Small intestine (tissue), 7 donors: ENCODE data around the gene ANKRD44. TPM values are rescaled to one million over a fixed set of nuclear protein-coding genes. Genes with fewer than 3 reads are reported as not detected.

Source experiments
- DNase-seq, 2 donors: peaks; one replicate each; pipeline versions ENCODE4 v3.0.0 to v3.0.0-alpha.2; 2013
- FAIRE-seq: peaks from 2 replicates; lab custom pipeline; 2012; peaks lifted over from hg19 to GRCh38; lab: Jason Lieb, UNC
- H3K27ac ChIP-seq, 3 donors: one replicate each; pipeline ENCODE4 v1.5.1; 2013; ENCODE audit warnings: low read length in 2 of 3, mild to moderate bottlenecking in 2 of 3, control low read depth in 1 of 3, inconsistent platforms in 1 of 3, low read depth in 1 of 3, moderate library complexity in 1 of 3
- H3K27me3 ChIP-seq, 3 donors: one replicate each; pipeline ENCODE4 v1.6.1; 2013; ENCODE audit warnings: low read length in 3 of 3, inconsistent platforms in 1 of 3; ENCODE audit not compliant: control insufficient read depth in 3 of 3, insufficient read depth in 3 of 3
- H3K36me3 ChIP-seq, 3 donors: one replicate each; pipeline ENCODE4 v1.6.1; 2013; ENCODE audit warnings: low read length in 3 of 3, inconsistent platforms in 1 of 3, low read depth in 1 of 3, mild to moderate bottlenecking in 1 of 3, moderate library complexity in 1 of 3; ENCODE audit not compliant: control insufficient read depth in 3 of 3, insufficient read depth in 2 of 3
- H3K4me1 ChIP-seq, 3 donors: one replicate each; pipeline ENCODE4 v1.6.1; 2013; ENCODE audit warnings: low read length in 2 of 3, inconsistent platforms in 1 of 3, low read depth in 1 of 3, mild to moderate bottlenecking in 1 of 3, moderate library complexity in 1 of 3; ENCODE audit not compliant: control insufficient read depth in 3 of 3, insufficient read depth in 2 of 3
- H3K4me3 ChIP-seq, 3 donors: one replicate each; pipeline ENCODE4 v1.5.1; 2013; ENCODE audit warnings: low read length in 3 of 3, control low read depth in 1 of 3, inconsistent platforms in 1 of 3, low read depth in 1 of 3, mild to moderate bottlenecking in 1 of 3, moderate library complexity in 1 of 3
- H3K9me3 ChIP-seq, 2 donors: one replicate each; pipeline ENCODE4 v1.6.1; 2013; ENCODE audit warnings: low read depth in 1 of 2, low read length in 1 of 2; ENCODE audit not compliant: control insufficient read depth in 2 of 2, insufficient read depth in 1 of 2
- WGBS, 3 donors: extraction: QIAGEN DNeasy Blood & Tissue Kit; methylation state at CpG; one replicate each; pipeline ENCODE4 v1.1.7; 2013; 5-methylcytosine and 5-hydroxymethylcytosine counted together
- polyA plus RNA-seq, 4 donors: library from polyadenylated mRNA; stranded (reverse) in 3 of 4; unstranded in 1 of 4; fragments of 200-250 nt in 3 of 4; fragments of 120-200 nt in 1 of 4; gene quantifications; one replicate each; pipeline versions ENCODE4 v1.2.1 to v1.2.3, GENCODE V29; 2013
- donor health status: healthy with polysubstance abuse.
- donor health status: control.
- donor health status: control.
- donor health status: Bipolar disorder and iron deficiency.
- donor health status: healthy.

The ANKRD44 gene
- polyA plus RNA-seq, 4 donors, result 0.89 to 5.2 (median 1.7) TPM

GRCh38 chr2:197268786-197269584, 41.6 kb downstream of the ANKRD44 start:
- no peak overlapping the region for H3K27ac ChIP-seq
- FAIRE-seq, result no peak
- peaks cover 0 to 4% (median 0%) of the 10 kb centered on the region in 3 donors for H3K4me1 ChIP-seq
- no peaks in the 10 kb centered on the region for H3K27me3 ChIP-seq
- no peak for DNase-seq
- no peaks in the 10 kb centered on the region for H3K36me3 ChIP-seq
- H3K9me3 ChIP-seq, result no peaks in the 10 kb centered on the region
- 56 to 64% (median 62%) methylated on average over 7 of the region's 7 CpGs for WGBS, 3 donors
- no peak overlapping the region for H3K4me3 ChIP-seq

GRCh38 chr2:197266477-197266876, 44.1 kb downstream of the ANKRD44 start:
- H3K4me3 ChIP-seq, result no peak overlapping the region
- peaks cover 0 to 3% (median 0%) of the 10 kb centered on the region in 3 donors for H3K36me3 ChIP-seq
- 65 to 78% (median 66%) methylated on average over 3 of the region's 3 CpGs for WGBS, 3 donors
- H3K9me3 ChIP-seq, result no peaks in the 10 kb centered on the region
- no peaks in the 10 kb centered on the region for H3K27me3 ChIP-seq
- no peak for FAIRE-seq
- peaks cover 0 to 13% (median 0%) of the 10 kb centered on the region in 3 donors for H3K4me1 ChIP-seq
- no peak overlapping the region for H3K27ac ChIP-seq
- peak in 1 of 2 donors; percentile 25 for DNase-seq

DNA sequence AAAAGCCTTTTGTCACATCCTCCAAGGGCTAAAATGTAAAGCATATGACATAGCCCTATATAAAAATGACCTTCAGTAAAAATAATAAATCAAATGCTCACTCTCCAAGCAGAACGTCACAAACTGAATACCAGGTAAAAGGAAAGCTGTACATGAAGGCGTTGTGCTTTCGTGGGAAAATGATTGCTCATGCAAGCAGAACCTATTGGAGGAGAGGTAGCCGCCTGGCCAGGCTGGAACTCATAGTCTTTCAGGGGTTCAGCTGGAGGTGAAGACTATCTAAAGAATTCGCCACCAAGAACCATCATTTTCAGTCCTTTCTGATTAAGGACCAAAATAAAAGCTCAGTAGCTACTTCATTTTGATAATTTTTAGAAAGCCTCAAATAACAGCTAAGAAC, 44.7 kb downstream of the ANKRD44 start:
- no peak overlapping the region for H3K4me3 ChIP-seq
- H3K27ac ChIP-seq, result no peak overlapping the region
- no peak for DNase-seq
- H3K36me3 ChIP-seq, result peaks cover 0 to 3% (median 0%) of the 10 kb centered on the region in 3 donors
- no peaks in the 10 kb centered on the region for H3K9me3 ChIP-seq
- 82 to 85% (median 84%) methylated on average over 5 of the region's 5 CpGs for WGBS, 3 donors
- H3K4me1 ChIP-seq, result peaks cover 0 to 13% (median 0%) of the 10 kb centered on the region in 3 donors
- H3K27me3 ChIP-seq, result no peaks in the 10 kb centered on the region
- FAIRE-seq, result no peak

DNA sequence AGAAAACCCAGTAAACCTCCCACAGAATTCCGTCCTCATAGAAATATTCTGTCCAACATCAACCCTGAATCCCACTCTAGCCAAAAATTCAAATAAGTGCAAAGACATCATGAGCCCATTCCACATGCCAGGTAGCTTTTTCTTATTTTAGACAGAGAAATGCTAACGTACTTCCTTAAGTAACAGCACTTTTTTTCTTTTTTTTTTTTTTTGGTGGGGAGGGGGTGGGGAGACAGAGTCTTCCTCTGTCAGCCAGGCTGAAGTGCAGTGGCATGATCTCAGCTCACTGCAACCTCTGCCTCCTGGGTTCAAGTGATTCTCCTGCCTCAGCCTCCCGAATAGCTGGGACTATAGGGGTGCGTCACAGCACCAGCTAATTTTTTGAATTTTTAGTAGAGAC, 45.5 kb downstream of the ANKRD44 start:
- 85 to 92% (median 92%) methylated on average over 4 of the region's 4 CpGs for WGBS, 3 donors
- no peaks in the 10 kb centered on the region for H3K9me3 ChIP-seq
- no peak for DNase-seq
- H3K4me3 ChIP-seq, result no peak overlapping the region
- H3K27me3 ChIP-seq, result no peaks in the 10 kb centered on the region
- peaks cover 0 to 9% (median 0%) of the 10 kb centered on the region in 3 donors for H3K4me1 ChIP-seq
- no peak for FAIRE-seq
- peaks cover 0 to 3% (median 0%) of the 10 kb centered on the region in 3 donors for H3K36me3 ChIP-seq
- H3K27ac ChIP-seq, result no peak overlapping the region

DNA sequence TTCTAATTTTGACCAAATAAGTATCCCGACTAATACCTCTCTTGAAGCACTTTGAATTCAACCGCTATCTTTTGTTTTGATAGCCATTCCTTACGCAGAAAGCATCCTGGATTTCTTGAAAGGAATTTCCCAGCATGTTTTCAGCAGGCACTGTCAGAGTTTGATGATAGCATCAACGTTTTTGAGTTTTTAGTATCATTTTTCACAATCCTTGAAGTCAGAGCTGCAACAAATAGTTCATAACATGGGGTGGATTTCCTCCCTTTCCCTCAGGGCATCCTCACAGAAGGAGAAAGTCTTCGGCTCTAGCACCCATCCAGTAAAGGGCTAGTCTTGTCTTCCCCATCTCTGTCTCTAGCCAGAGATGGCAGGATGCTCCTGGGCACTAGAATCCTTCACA, 46.2 kb downstream of the ANKRD44 start:
- H3K4me3 ChIP-seq, result no peak overlapping the region
- H3K36me3 ChIP-seq, result peaks cover 0 to 3% (median 0%) of the 10 kb centered on the region in 3 donors
- DNase-seq, result no peak
- peaks cover 0 to 9% (median 0%) of the 10 kb centered on the region in 3 donors for H3K4me1 ChIP-seq
- H3K27me3 ChIP-seq, result no peaks in the 10 kb centered on the region
- H3K27ac ChIP-seq, result peak overlapping the region in 1 of 3 donors; percentile 7
- FAIRE-seq, result no peak
- no peaks in the 10 kb centered on the region for H3K9me3 ChIP-seq
- WGBS, 3 donors, result 69 to 80% (median 75%) methylated on average over 5 of the region's 5 CpGs

DNA sequence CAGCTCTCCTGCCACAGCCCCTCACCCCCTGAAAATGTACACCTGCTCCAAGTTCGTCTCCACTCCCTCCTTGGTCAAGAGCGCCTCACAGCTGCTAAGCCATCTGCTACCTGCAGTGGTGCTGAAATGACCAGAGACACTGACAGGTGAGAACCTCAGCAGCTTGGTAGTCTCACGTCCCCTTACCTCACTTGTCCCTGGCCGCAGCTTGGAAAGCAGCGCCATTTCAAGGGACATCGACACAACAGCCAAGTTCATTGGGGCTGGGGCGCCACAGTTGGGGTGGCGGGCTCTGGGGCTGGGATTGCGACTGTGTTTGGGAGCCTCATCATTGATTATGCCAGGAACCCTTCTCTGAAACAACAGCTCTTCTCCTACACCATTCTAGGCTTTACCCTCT, 47.5 kb downstream of the ANKRD44 start:
- H3K36me3 ChIP-seq, result peaks cover 0 to 3% (median 0%) of the 10 kb centered on the region in 3 donors
- H3K9me3 ChIP-seq, result no peaks in the 10 kb centered on the region
- H3K27me3 ChIP-seq, result no peaks in the 10 kb centered on the region
- H3K4me3 ChIP-seq, result no peak overlapping the region
- H3K4me1 ChIP-seq, result peaks cover 0 to 13% (median 0%) of the 10 kb centered on the region in 3 donors
- FAIRE-seq, result no peak
- H3K27ac ChIP-seq, result no peak overlapping the region
- DNase-seq, result no peak
- WGBS, 3 donors, result 93 to 97% (median 96%) methylated on average over 9 of the region's 9 CpGs

- WGBS, 3 donors, result 28 to 68% (median 46%) methylated on average over 6 of the region's 6 CpGs
- peaks cover 0 to 3% (median 0%) of the 10 kb centered on the region in 3 donors for H3K36me3 ChIP-seq
- no peaks in the 10 kb centered on the region for H3K27me3 ChIP-seq
- H3K27ac ChIP-seq, result peak overlapping the region in 1 of 3 donors; percentile 84
- no peak overlapping the region for H3K4me3 ChIP-seq
- DNase-seq (peak in 1 of 2 donors; percentile 11), FAIRE-seq (no peak)
- no peaks in the 10 kb centered on the region for H3K9me3 ChIP-seq
- H3K4me1 ChIP-seq, result peaks cover 0 to 16% (median 0%) of the 10 kb centered on the region in 3 donors
These were observed 48.8 kb downstream of the ANKRD44 start for GRCh38 chr2:197261808-197262226.

DNA sequence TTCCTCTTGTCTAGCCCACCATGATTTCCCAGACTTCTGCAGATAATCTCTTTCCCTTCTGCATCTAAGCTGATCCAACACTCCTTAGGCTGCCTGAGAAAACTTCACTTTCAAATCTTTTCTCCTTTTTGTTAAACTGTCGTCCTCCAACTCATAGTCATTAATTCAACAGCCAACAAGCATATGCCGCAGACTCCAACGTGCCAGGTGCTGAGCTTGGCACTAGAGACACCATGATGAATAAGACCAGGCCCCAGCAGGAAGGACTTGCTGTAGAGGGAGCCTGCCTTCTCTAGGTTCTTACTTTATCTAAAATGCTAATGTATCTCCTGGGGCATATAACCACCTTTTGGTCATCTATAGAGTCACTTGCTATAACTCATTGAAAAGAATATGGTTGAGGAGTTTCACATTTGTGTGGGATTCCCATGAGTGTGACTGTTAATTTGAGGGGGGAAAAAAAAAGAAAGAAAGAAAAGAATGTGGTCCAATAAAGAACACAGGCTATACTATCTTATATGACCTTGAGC, 51.0 kb downstream of the ANKRD44 start:
- H3K4me1 ChIP-seq, result peaks cover 0 to 19% (median 7%) of the 10 kb centered on the region in 3 donors
- no peaks in the 10 kb centered on the region for H3K27me3 ChIP-seq
- H3K9me3 ChIP-seq, result no peaks in the 10 kb centered on the region
- FAIRE-seq (no peak), DNase-seq (no peak)
- H3K36me3 ChIP-seq, result peaks cover 0 to 3% (median 0%) of the 10 kb centered on the region in 3 donors
- H3K27ac ChIP-seq, result no peak overlapping the region
- H3K4me3 ChIP-seq, result no peak overlapping the region
- WGBS, 3 donors, result 87 to 94% (median 87%) methylated on average over 3 of the region's 3 CpGs
